COLO829 (cell line): ENCODE measurements around the gene GPBAR1.
"Not testable (repeated sequence)": the region's sequence is repeated elsewhere in the genome, so short reads cannot be mapped to it uniquely, and the experiment has no call there.

Experiments
- DNase-seq: peaks from one replicate; pipeline ENCODE4 v3.0.0; 2012; ENCODE audit warnings: low spot score

GPBAR1 gene

GRCh38 chr2:218310853-218311540 is 50.2 kb downstream of the GPBAR1 start:
- DNase-seq, result no peak

- DNase-seq, result not testable (repeated sequence)
These were observed 50.9 kb downstream of the GPBAR1 start for GRCh38 chr2:218311541-218312266.

GRCh38 chr2:218312267-218312756 is 51.5 kb downstream of the GPBAR1 start:
- no peak for DNase-seq

- DNase-seq, result no peak
These were observed 52.5 kb downstream of the GPBAR1 start for GRCh38 chr2:218313356-218313755.
